Trophoblast cell (in vitro differentiated cells and primary cell): ENCODE data around the gene B9D1.

Experiments used
- DNase-seq, 2 donors: peaks; one replicate each; pipeline ENCODE4 v3.0.0-alpha.2; 2016
- H2AFZ ChIP-seq: 2 replicates; pipeline ENCODE4 v1.6.1; 2013; ENCODE audit warnings: low read length, moderate library complexity, mild to moderate bottlenecking; ENCODE audit not compliant: insufficient read depth, poor library complexity
- H2AK5ac ChIP-seq: 2 replicates; pipeline ENCODE4 v1.6.1; 2013; ENCODE audit warnings: mild to moderate bottlenecking, low read length
- H2BK120ac ChIP-seq: 2 replicates; pipeline ENCODE4 v1.6.1; 2013; ENCODE audit warnings: low read length, mild to moderate bottlenecking, moderate library complexity; ENCODE audit not compliant: insufficient read depth, poor library complexity
- H2BK12ac ChIP-seq: 2 replicates; pipeline ENCODE4 v1.6.1; 2013; ENCODE audit warnings: mild to moderate bottlenecking, low read length, moderate library complexity
- H2BK5ac ChIP-seq: 2 replicates; pipeline ENCODE4 v1.6.1; 2013; ENCODE audit warnings: low read length, low read depth, moderate library complexity, mild to moderate bottlenecking; ENCODE audit not compliant: poor library complexity
- H3K14ac ChIP-seq: 2 replicates; pipeline ENCODE4 v1.6.1; 2013; ENCODE audit warnings: mild to moderate bottlenecking, low read length
- H3K18ac ChIP-seq: 2 replicates; pipeline ENCODE4 v1.6.1; 2013; ENCODE audit warnings: mild to moderate bottlenecking, low read length
- H3K23ac ChIP-seq: 2 replicates; pipeline ENCODE4 v1.6.1; 2013; ENCODE audit warnings: low read length
- H3K27ac ChIP-seq: 2 replicates; pipeline ENCODE4 v1.5.1; 2013; ENCODE audit warnings: low read depth, mild to moderate bottlenecking, inconsistent platforms, low read length, moderate library complexity
- H3K27me3 ChIP-seq: 2 replicates; pipeline ENCODE4 v1.6.1; 2013; ENCODE audit warnings: inconsistent platforms, mild to moderate bottlenecking, low read length, moderate library complexity; ENCODE audit not compliant: insufficient read depth
- H3K36me3 ChIP-seq, 2 experiments: 1 replicate in 1 of 2; 2 replicates in 1 of 2; pipeline ENCODE4 v1.6.1; 2013; ENCODE audit warnings: low read length in 2 of 2, mild to moderate bottlenecking in 2 of 2, moderate library complexity in 1 of 2; ENCODE audit not compliant: insufficient read depth in 2 of 2, control insufficient read depth in 1 of 2
- H3K4ac ChIP-seq: 2 replicates; pipeline ENCODE4 v1.6.1; 2013; ENCODE audit warnings: low read depth, mild to moderate bottlenecking, low read length, moderate library complexity
- H3K4me1 ChIP-seq, 2 experiments: 1 replicate in 1 of 2; 2 replicates in 1 of 2; pipeline ENCODE4 v1.6.1; 2013; ENCODE audit warnings: low read length in 2 of 2, mild to moderate bottlenecking in 2 of 2, moderate library complexity in 1 of 2; ENCODE audit not compliant: insufficient read depth in 2 of 2, control insufficient read depth in 1 of 2
- H3K4me2 ChIP-seq: 2 replicates; pipeline ENCODE4 v1.6.1; 2013; ENCODE audit warnings: inconsistent platforms, mild to moderate bottlenecking, low read length, moderate library complexity
- H3K4me3 ChIP-seq: 2 replicates; pipeline ENCODE4 v1.5.1; 2013; ENCODE audit warnings: mild to moderate bottlenecking, low read depth, low read length, inconsistent platforms
- H3K79me1 ChIP-seq: one replicate; pipeline ENCODE4 v1.6.1; 2013; ENCODE audit warnings: low read length
- H3K79me2 ChIP-seq: 2 replicates; pipeline ENCODE4 v1.6.1; 2013; ENCODE audit warnings: low read length, mild to moderate bottlenecking; ENCODE audit not compliant: control insufficient read depth, insufficient read depth, poor library complexity
- H3K9ac ChIP-seq: 2 replicates; pipeline ENCODE4 v1.6.1; 2013; ENCODE audit warnings: mild to moderate bottlenecking, low read length
- H3K9me3 ChIP-seq: 2 replicates; pipeline ENCODE4 v1.6.1; 2013; ENCODE audit warnings: low read depth, mild to moderate bottlenecking, control low read depth, inconsistent platforms, low read length; ENCODE audit not compliant: insufficient read depth
- H4K12ac ChIP-seq: 2 replicates; pipeline ENCODE4 v1.6.1; 2013; ENCODE audit warnings: low read depth, mild to moderate bottlenecking, low read length, moderate library complexity
- H4K8ac ChIP-seq: 2 replicates; pipeline ENCODE4 v1.6.1; 2013; ENCODE audit warnings: low read depth, mild to moderate bottlenecking, low read length, moderate library complexity
- H4K91ac ChIP-seq: one replicate; pipeline ENCODE4 v1.6.1; 2013; ENCODE audit warnings: low read depth, mild to moderate bottlenecking, low read length, moderate library complexity
- WGBS: extraction: QIAGEN DNeasy Blood & Tissue Kit; methylation state at CpG from one replicate; pipeline ENCODE4 v1.1.7; 2013; ENCODE audit warnings: missing lambda C conversion rate; ENCODE audit not compliant: insufficient read length, insufficient coverage; ENCODE audit errors: extremely low coverage; 5-methylcytosine and 5-hydroxymethylcytosine counted together

The B9D1 gene

GRCh38 chr17:19366637-19366972 lies 4.1 kb upstream of the B9D1 start:
- DNase-seq, result no peak
- no peak overlapping the region for H3K14ac ChIP-seq
- no peaks in the 10 kb centered on the region for H3K27me3 ChIP-seq
- no peaks in the 10 kb centered on the region for H3K36me3 ChIP-seq
- H3K4ac ChIP-seq, result no peak overlapping the region
- no peak overlapping the region for H3K27ac ChIP-seq
- H2AFZ ChIP-seq, result no peak overlapping the region
- H2AK5ac ChIP-seq, result no peak overlapping the region
- H3K4me1 ChIP-seq, result peaks cover 4 to 10% of the 10 kb centered on the region in 2 experiments
- peaks cover 2% of the 10 kb centered on the region for H3K79me2 ChIP-seq
- H4K8ac ChIP-seq, result no peak overlapping the region
- no peak overlapping the region for H3K9ac ChIP-seq
- H4K12ac ChIP-seq, result no peak overlapping the region
- H3K23ac ChIP-seq, result no peak overlapping the region
- H3K18ac ChIP-seq, result no peak overlapping the region
- no peak overlapping the region for H3K4me2 ChIP-seq
- H2BK120ac ChIP-seq, result no peak overlapping the region
- no peak overlapping the region for H4K91ac ChIP-seq
- H3K4me3 ChIP-seq, result no peak overlapping the region
- no peak overlapping the region for H2BK5ac ChIP-seq
- WGBS, result no CpG with 5 or more reads among the region's 5 CpGs
- peaks cover 8% of the 10 kb centered on the region for H3K79me1 ChIP-seq
- H2BK12ac ChIP-seq, result no peak overlapping the region
- peaks cover 4% of the 10 kb centered on the region for H3K9me3 ChIP-seq

- Histone ChIP-seq H3K9me3 (peaks cover 6% of the 10 kb centered on the region), H2AFZ (no peak overlapping the region), H3K23ac (no peak overlapping the region), H3K4me3 (no peak overlapping the region), H3K4me2 (no peak overlapping the region), H3K27ac (no peak overlapping the region), H2BK120ac (no peak overlapping the region), H2BK5ac (no peak overlapping the region), H3K79me1 (peaks cover 8% of the 10 kb centered on the region), H3K18ac (no peak overlapping the region), H3K27me3 (no peaks in the 10 kb centered on the region), H3K14ac (no peak overlapping the region), H4K91ac (no peak overlapping the region), H4K12ac (no peak overlapping the region), H2AK5ac (no peak overlapping the region), H2BK12ac (no peak overlapping the region), H4K8ac (no peak overlapping the region), H3K79me2 (peaks cover 2% of the 10 kb centered on the region), H3K9ac (no peak overlapping the region), H3K4me1 (peaks cover 4 to 10% of the 10 kb centered on the region in 2 experiments), H3K4ac (no peak overlapping the region), H3K36me3 (no peaks in the 10 kb centered on the region)
- DNase-seq, result no peak
- no CpG with 5 or more reads among the region's 9 CpGs for WGBS
Observed at GRCh38 chr17:19365833-19366636, 3.5 kb upstream of the B9D1 start.

GRCh38 chr17:19365499-19365817 lies 2.9 kb upstream of the B9D1 start:
- no CpG with 5 or more reads among the region's 4 CpGs for WGBS
- H2BK12ac ChIP-seq, result no peak overlapping the region
- no peak overlapping the region for H3K4me3 ChIP-seq
- no peak overlapping the region for H3K23ac ChIP-seq
- H3K79me2 ChIP-seq, result peaks cover 2% of the 10 kb centered on the region
- peaks cover 2% of the 10 kb centered on the region for H3K9me3 ChIP-seq
- no peak overlapping the region for H3K9ac ChIP-seq
- H3K4me2 ChIP-seq, result no peak overlapping the region
- H3K4me1 ChIP-seq, result peaks cover 4 to 6% of the 10 kb centered on the region in 2 experiments
- H3K14ac ChIP-seq, result no peak overlapping the region
- no peaks in the 10 kb centered on the region for H3K36me3 ChIP-seq
- H3K18ac ChIP-seq, result no peak overlapping the region
- no peak overlapping the region for H2AK5ac ChIP-seq
- H3K4ac ChIP-seq, result no peak overlapping the region
- H3K27ac ChIP-seq, result no peak overlapping the region
- H4K12ac ChIP-seq, result no peak overlapping the region
- H4K8ac ChIP-seq, result no peak overlapping the region
- DNase-seq, result no peak
- H4K91ac ChIP-seq, result no peak overlapping the region
- no peak overlapping the region for H2BK120ac ChIP-seq
- no peaks in the 10 kb centered on the region for H3K27me3 ChIP-seq
- H3K79me1 ChIP-seq, result peaks cover 8% of the 10 kb centered on the region
- H2BK5ac ChIP-seq, result no peak overlapping the region
- no peak overlapping the region for H2AFZ ChIP-seq

- H3K4me2 ChIP-seq, result no peak overlapping the region
- H3K14ac ChIP-seq, result no peak overlapping the region
Observed at GRCh38 chr17:19364699-19365498, 2.4 kb upstream of the B9D1 start.

More at GRCh38 chr17:19364699-19365498, 2.4 kb upstream of the B9D1 start:
- H2AK5ac ChIP-seq, result no peak overlapping the region
- H3K36me3 ChIP-seq, result no peaks in the 10 kb centered on the region
- no peak overlapping the region for H2BK5ac ChIP-seq
- no peak overlapping the region for H3K23ac ChIP-seq
- H3K79me1 ChIP-seq, result peaks cover 8% of the 10 kb centered on the region
- no peak overlapping the region for H3K18ac ChIP-seq
- no peak overlapping the region for H3K27ac ChIP-seq
- H3K4me1 ChIP-seq, result peaks cover 4% of the 10 kb centered on the region in 2 experiments
- H4K12ac ChIP-seq, result no peak overlapping the region
- no peak overlapping the region for H4K8ac ChIP-seq
- H3K4ac ChIP-seq, result no peak overlapping the region
- H2BK120ac ChIP-seq, result no peak overlapping the region
- WGBS, result no CpG with 5 or more reads among the region's 14 CpGs
- no peak for DNase-seq
- peaks cover 2% of the 10 kb centered on the region for H3K9me3 ChIP-seq
- no peaks in the 10 kb centered on the region for H3K27me3 ChIP-seq
- no peak overlapping the region for H2BK12ac ChIP-seq
- H4K91ac ChIP-seq, result no peak overlapping the region
- peaks cover 2% of the 10 kb centered on the region for H3K79me2 ChIP-seq
- H3K9ac ChIP-seq, result no peak overlapping the region
- no peak overlapping the region for H3K4me3 ChIP-seq
- no peak overlapping the region for H2AFZ ChIP-seq
